ENCODE data around the gene ZFHX3. TPM values are rescaled to one million over a fixed set of nuclear protein-coding genes. Genes with fewer than 3 reads are reported as not detected.

Gene ZFHX3
- total RNA-seq, 1 donor from 2014 or later: 48.5 TPM

DNA sequence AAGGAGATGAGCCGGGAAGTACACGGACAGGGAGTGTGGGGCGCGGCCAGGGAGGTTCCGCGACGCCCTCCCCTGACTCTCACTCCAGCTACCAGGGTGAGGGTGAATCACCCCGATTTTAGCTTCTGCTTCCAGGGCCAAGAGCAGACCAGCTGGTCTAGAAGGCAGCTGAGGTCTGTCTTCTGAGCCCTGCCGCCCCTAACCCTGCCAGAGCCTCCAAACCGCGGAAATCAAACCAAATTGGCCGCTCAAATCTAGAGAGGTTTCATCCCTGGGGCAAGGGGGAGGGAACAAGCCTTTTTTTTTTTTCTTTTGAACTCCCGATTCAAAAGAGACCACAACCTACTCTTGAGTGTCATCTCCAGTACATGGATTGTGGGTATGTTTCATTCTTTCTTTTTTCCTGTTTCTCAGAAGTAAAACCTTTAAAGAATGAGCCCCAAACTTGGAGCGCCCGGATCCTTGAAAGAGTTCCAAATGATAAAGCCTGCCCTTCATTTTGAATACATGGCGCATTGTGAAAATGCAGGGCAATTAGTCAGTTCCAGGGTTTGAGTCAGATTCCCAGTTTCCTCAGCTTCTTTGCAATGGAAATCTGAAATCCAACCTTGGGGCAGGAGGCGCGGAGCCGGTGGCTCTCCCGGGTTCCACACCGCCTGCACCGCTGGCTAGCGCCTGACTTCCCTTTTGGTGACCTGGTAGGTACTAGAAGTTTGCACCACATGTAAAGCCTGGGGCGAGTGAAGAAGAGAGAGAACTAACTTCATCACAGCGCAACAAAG is 16.5 kb upstream of the ZFHX3 start:
- H3K27ac Mint-ChIP-seq: peak overlapping the region; percentile 78
- DNase-seq (ENCODE audit: extremely low spot score, unreplicated experiment): no peak
- H3K9me3 Mint-ChIP-seq: no peaks in the 10 kb centered on the region
- peaks cover 81% of the 10 kb centered on the region for H3K27me3 Mint-ChIP-seq
- TF ChIP-seq, protein P1, sequence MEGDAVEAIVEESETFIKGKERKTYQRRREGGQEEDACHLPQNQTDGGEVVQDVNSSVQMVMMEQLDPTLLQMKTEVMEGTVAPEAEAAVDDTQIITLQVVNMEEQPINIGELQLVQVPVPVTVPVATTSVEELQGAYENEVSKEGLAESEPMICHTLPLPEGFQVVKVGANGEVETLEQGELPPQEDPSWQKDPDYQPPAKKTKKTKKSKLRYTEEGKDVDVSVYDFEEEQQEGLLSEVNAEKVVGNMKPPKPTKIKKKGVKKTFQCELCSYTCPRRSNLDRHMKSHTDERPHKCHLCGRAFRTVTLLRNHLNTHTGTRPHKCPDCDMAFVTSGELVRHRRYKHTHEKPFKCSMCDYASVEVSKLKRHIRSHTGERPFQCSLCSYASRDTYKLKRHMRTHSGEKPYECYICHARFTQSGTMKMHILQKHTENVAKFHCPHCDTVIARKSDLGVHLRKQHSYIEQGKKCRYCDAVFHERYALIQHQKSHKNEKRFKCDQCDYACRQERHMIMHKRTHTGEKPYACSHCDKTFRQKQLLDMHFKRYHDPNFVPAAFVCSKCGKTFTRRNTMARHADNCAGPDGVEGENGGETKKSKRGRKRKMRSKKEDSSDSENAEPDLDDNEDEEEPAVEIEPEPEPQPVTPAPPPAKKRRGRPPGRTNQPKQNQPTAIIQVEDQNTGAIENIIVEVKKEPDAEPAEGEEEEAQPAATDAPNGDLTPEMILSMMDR (conservative IDR thresholded peaks at IDR 0.05): no peak
- peaks cover 66% of the 10 kb centered on the region for H3K4me1 Mint-ChIP-seq (ENCODE audit: unreplicated experiment)
- no peaks in the 10 kb centered on the region for H3K36me3 Mint-ChIP-seq
- peak overlapping the region; percentile 81 for H3K4me3 Mint-ChIP-seq

DNA sequence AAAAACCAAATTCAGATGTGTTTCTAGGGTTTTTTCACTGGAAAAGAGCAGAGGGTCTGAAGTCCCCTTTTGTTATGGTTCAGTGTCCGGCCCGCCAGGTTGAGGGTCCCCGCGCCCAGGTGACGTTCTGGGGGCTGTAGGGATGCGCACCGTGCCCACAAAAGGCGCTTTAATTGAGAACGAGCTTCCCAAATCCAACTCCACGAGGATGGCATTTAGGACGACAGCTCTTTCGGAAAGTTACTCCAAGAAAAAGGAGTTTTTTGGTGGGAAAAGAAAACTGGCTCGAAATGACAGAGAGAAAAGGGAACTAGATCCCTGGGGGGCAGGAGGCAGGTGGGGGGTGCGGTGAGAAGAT is 15.9 kb upstream of the ZFHX3 start:
- H3K4me3 Mint-ChIP-seq: peak overlapping the region; percentile 81

DNA sequence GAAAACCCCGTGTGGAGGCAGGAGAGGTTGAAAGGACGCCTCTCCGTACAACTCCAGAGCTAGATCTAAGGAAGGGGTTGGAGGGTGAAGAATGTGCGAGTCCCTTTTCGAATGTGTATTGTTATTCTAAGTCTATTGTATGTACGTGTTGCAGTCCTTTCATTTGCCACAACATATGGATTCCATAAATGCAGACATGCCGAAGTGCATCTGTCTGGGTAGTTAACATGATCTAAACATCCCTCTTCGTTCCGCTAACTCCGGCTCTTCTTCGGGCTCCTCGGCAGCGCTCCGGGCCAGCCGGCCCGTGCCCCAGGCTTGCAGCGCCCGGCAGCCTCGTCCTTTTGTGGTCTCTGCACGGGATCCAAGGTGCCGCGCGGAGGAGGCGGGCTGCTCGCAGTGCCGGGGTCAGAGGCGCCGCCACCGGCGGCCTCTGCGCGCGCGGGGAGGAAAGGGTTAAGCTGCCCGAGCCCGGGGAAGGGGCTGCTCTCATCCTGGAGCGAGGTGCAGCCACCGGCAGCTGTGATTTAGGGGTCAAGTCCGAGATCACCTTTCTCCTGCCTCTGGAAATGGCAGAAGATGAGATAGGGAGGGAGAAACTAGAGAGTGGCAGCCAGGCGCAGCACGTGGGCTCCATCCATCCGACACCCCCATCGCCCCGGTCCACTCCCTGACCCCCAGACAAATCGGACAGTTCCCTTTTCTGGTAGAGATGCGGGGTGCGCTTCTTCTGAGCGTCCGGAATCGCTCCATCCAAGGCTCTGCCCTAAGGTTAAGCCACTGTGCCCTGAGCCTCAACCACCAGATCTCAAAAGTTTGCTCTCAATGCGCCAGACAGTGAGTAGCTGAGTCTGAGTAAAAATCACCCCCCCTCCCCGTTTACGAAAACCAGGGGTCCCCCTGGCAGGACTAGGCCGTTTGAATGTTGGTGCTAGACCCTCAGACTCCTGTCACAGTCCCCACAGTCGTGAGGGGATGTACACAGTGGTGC is 15.1 kb upstream of the ZFHX3 start:
- Mint-ChIP-seq H3K36me3 (no peaks in the 10 kb centered on the region), H3K4me1 (ENCODE audit: unreplicated experiment) (peaks cover 57% of the 10 kb centered on the region), H3K27ac (peak overlapping the region; percentile 78), H3K4me3 (peak overlapping the region; percentile 81), H3K9me3 (no peaks in the 10 kb centered on the region), H3K27me3 (peaks cover 80% of the 10 kb centered on the region)
- no peak for DNase-seq (ENCODE audit: extremely low spot score, unreplicated experiment)
- TF ChIP-seq, protein P1 (conservative IDR thresholded peaks at IDR 0.05): no peak

More for the DNA sequence above, 15.9 kb upstream of the ZFHX3 start:
- peak overlapping the region; percentile 78 for H3K27ac Mint-ChIP-seq
- no peaks in the 10 kb centered on the region for H3K36me3 Mint-ChIP-seq
- TF ChIP-seq, protein P1 (conservative IDR thresholded peaks at IDR 0.05): no peak
- DNase-seq (ENCODE audit: extremely low spot score, unreplicated experiment): no peak
- H3K27me3 Mint-ChIP-seq: peaks cover 85% of the 10 kb centered on the region
- peaks cover 65% of the 10 kb centered on the region for H3K4me1 Mint-ChIP-seq (ENCODE audit: unreplicated experiment)
- H3K9me3 Mint-ChIP-seq: no peaks in the 10 kb centered on the region

DNA sequence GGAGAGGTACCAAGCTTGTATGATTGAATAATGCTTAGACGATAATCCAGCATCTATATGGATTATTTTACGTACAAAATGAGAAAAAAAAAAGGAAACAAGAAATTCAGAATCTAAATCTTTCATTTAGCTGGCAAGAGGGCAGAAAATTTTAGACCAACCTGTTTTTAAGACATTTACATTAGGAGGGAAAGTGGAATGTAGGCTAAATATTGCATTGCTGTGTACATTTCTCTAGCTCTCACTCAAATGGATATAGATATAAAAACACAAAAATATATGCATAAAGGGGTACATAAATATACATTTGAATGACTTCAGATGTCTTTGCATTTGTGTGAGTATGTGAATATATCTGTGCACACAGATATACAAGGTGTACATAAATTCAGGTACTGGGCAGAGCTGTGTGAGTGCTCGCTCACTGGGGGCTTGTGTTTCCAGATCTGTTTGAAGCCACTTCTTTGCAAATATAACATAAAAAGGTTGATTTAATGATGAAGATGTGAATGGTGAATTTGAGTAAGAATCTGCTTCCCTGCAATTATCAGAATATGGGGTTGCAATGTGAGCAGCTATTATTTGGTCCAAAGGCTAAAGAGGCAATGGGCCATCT is 14.2 kb upstream of the ZFHX3 start:
- TF ChIP-seq, protein P1 (conservative IDR thresholded peaks at IDR 0.05): no peak
- Mint-ChIP-seq H3K9me3 (no peaks in the 10 kb centered on the region), H3K27me3 (peaks cover 72% of the 10 kb centered on the region), H3K4me3 (peak overlapping the region; percentile 80), H3K4me1 (ENCODE audit: unreplicated experiment) (peaks cover 56% of the 10 kb centered on the region), H3K36me3 (no peaks in the 10 kb centered on the region), H3K27ac (peak overlapping the region; percentile 14)
- DNase-seq (ENCODE audit: extremely low spot score, unreplicated experiment): no peak

DNA sequence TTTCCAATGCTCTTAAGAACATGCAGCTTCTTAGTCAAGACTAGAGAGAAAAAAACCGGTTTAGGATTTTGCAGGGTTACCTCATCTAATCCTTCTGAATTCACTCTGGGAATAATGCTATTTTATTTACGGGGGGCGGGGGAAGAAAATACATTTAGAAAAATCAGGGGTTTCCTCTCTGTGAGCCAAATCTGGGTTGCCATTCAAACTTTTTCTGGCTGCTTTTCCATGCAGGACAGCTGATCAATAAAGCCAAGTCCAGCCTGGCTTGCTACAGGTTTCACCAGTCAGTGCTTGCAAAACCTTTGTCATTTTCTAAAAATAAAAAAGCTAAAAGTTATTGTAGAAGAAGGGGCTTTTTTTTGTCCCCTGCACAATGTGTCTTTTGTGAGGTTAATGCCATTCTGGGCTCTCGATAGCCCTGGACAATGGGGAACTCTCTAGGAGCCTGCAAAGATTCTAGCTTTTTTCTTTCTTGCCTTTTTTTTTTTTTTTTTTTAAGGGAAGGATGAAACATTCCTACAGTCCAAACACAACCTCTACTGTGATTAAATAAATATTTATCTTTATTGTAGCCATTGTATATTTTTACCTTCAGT is 13.1 kb upstream of the ZFHX3 start:
- H3K36me3 Mint-ChIP-seq: no peaks in the 10 kb centered on the region
- H3K27ac Mint-ChIP-seq: no peak overlapping the region
- no peaks in the 10 kb centered on the region for H3K9me3 Mint-ChIP-seq
- no peak for DNase-seq (ENCODE audit: extremely low spot score, unreplicated experiment)
- TF ChIP-seq, protein P1 (conservative IDR thresholded peaks at IDR 0.05): no peak
- H3K27me3 Mint-ChIP-seq: peaks cover 63% of the 10 kb centered on the region
- H3K4me3 Mint-ChIP-seq: peak overlapping the region; percentile 95
- peaks cover 61% of the 10 kb centered on the region for H3K4me1 Mint-ChIP-seq (ENCODE audit: unreplicated experiment)

Measured in type B pancreatic cell (in vitro differentiated cells).